Measurements from ENCODE around the gene RAB30.

RAB30 gene

GRCh38 chr11:83070731-83071566 lies 748 bp downstream of the RAB30 start:
- no peak for DNase-seq (ENCODE audit: low read depth in 1 of 2, low spot score in 1 of 2)

- no peak for DNase-seq (ENCODE audit: low read depth in 1 of 2, low spot score in 1 of 2)
These were observed 1.5 kb downstream of the RAB30 start for GRCh38 chr11:83070044-83070701.

- no peak for DNase-seq (ENCODE audit: low read depth in 1 of 2, low spot score in 1 of 2)
These were observed 2.2 kb downstream of the RAB30 start for GRCh38 chr11:83069441-83070043.

- DNase-seq (ENCODE audit: low read depth in 1 of 2, low spot score in 1 of 2): no peak
These were observed 3.1 kb downstream of the RAB30 start for GRCh38 chr11:83068568-83068967.

GRCh38 chr11:83064011-83064410 lies 7.7 kb downstream of the RAB30 start:
- DNase-seq (ENCODE audit: low read depth in 1 of 2, low spot score in 1 of 2): no peak

- DNase-seq (ENCODE audit: low read depth in 1 of 2, low spot score in 1 of 2): no peak
These were observed 8.5 kb downstream of the RAB30 start for GRCh38 chr11:83063073-83063754.

- DNase-seq (ENCODE audit: low read depth in 1 of 2, low spot score in 1 of 2): no peak
These were observed 9.8 kb downstream of the RAB30 start for GRCh38 chr11:83061883-83062282.

GRCh38 chr11:83060965-83061364 lies 10.7 kb downstream of the RAB30 start:
- no peak for DNase-seq (ENCODE audit: low read depth in 1 of 2, low spot score in 1 of 2)

- DNase-seq (ENCODE audit: low read depth in 1 of 2, low spot score in 1 of 2): no peak
These were observed 14.0 kb downstream of the RAB30 start for GRCh38 chr11:83057721-83058120.

GRCh38 chr11:83056611-83057010 lies 15.1 kb downstream of the RAB30 start:
- no peak for DNase-seq (ENCODE audit: low read depth in 1 of 2, low spot score in 1 of 2)

- DNase-seq (ENCODE audit: low read depth in 1 of 2, low spot score in 1 of 2): no peak
These were observed 15.5 kb downstream of the RAB30 start for GRCh38 chr11:83056204-83056603.

- no peak for DNase-seq (ENCODE audit: low read depth in 1 of 2, low spot score in 1 of 2)
These were observed 16.8 kb downstream of the RAB30 start for GRCh38 chr11:83054904-83055380.

GRCh38 chr11:83054001-83054400 lies 17.7 kb downstream of the RAB30 start:
- no peak for DNase-seq (ENCODE audit: low read depth in 1 of 2, low spot score in 1 of 2)

GRCh38 chr11:83051760-83052671 lies 19.7 kb downstream of the RAB30 start:
- no peak for DNase-seq (ENCODE audit: low read depth in 1 of 2, low spot score in 1 of 2)

GRCh38 chr11:83047515-83048225 lies 24.0 kb downstream of the RAB30 start:
- no peak for DNase-seq (ENCODE audit: low read depth in 1 of 2, low spot score in 1 of 2)

- no peak for DNase-seq (ENCODE audit: low read depth in 1 of 2, low spot score in 1 of 2)
These were observed 25.0 kb downstream of the RAB30 start for GRCh38 chr11:83046621-83047172.

GRCh38 chr11:83044958-83045712 lies 26.6 kb downstream of the RAB30 start:
- no peak for DNase-seq (ENCODE audit: low read depth in 1 of 2, low spot score in 1 of 2)

- no peak for DNase-seq (ENCODE audit: low read depth in 1 of 2, low spot score in 1 of 2)
These were observed 28.6 kb downstream of the RAB30 start for GRCh38 chr11:83042964-83043711.
